ENCODE data around the gene PCMT1.
"Not testable (repeated sequence)": the region's sequence is repeated elsewhere in the genome, so short reads cannot be mapped to it uniquely, and the experiment has no call there.

PCMT1 gene

DNA sequence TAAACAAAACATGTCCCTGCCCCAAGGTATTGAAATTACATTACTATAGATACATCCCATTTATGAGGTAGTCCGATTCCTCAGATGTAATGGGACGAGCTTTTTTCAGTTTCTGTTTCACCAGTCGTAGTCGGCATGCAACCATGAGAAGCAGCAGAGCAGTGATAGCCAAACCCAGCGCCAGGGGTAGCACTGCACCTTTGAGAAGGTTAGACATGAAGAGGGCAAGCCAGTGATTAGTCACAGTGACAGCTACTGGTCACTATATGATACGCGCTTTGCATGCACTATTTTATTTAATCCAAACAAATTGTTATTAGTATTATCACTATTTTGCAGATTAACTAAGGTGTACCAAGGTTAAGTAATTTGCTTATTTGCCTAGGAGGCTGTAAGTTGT lies 71.0 kb downstream of the PCMT1 start:
- no peak for DNase-seq (ENCODE audit: low read depth)

GRCh38 chr6:149821492-149821891 lies 72.0 kb downstream of the PCMT1 start:
- DNase-seq (ENCODE audit: low read depth), result no peak

- no peak for DNase-seq (ENCODE audit: low read depth)
Measured at GRCh38 chr6:149823013-149823412, 73.5 kb downstream of the PCMT1 start.

- no peak for DNase-seq (ENCODE audit: low read depth)
Measured at GRCh38 chr6:149825292-149825691, 75.8 kb downstream of the PCMT1 start.

- no peak for DNase-seq (ENCODE audit: low read depth)
Measured at GRCh38 chr6:149830731-149831307, 81.3 kb downstream of the PCMT1 start.

DNA sequence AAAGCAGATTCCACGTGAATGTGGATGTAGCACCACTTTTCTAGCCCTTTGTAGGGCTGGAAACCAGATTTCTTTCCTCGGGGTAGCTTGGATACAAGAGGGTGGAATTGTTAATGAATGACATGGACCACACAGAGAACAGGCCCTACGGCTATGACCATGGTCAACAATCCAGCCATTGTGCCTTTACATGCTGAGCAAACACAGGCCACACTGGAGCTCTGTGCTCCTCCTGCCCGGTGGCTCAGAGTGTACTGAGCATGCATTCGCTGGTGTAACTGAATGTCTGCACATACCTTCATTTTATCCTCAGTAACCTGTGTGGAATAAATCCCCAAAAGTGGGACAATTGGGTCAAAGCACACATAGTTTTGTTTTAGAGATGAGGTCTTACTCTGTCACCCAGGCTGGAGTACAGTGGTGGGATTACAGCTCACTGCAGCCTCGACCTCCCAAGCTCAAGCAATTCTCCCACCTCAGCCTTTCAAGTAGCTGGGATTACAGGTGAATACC lies 81.8 kb downstream of the PCMT1 start:
- DNase-seq (ENCODE audit: low read depth), result no peak

- DNase-seq (ENCODE audit: low read depth), result no peak
Measured at GRCh38 chr6:149833651-149834050, 84.1 kb downstream of the PCMT1 start.

DNA sequence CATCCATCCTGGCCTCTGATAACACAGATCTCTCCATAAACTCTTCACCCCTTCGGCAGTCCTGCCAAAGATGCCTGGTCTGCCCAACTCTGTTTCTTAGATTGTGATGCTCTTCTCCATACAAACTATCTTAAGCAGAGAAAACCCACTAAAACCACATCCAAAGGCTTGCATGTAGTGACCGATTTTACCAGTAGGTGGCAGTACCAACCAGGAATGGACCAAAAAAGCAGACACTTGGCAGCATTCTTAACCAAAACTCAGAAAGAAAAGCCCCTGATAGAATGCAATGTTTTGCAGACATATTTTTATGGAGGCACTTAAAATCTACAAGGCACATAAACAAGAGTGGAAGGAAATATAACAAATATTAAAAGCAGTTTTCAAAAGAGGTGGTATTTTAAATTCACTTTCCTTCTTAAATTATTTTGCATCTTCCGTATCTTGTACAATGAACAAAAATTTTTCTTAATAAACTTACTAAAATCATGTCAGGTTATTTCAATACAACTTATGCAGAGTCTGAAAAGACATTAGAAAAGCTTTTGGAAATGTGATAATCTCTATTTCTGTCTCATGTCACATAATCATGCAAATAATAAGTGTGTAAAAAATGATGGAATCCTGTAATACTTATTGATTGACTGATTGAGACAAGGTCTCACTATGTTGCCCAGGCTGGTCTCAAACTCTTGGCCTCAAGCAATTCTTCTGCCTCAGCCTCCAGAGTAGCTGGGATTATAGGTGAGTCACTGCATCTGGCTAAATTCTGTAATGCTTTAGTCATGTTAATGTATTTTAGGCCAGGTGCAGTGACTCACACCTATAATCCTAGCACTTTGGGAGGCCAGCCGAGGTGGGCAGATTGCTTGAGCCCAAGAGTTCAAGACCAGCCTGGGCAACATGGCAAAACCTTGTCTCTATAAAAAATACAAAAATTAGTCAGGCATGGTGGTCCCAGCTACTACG lies 85.3 kb downstream of the PCMT1 start:
- DNase-seq (ENCODE audit: low read depth), result peak; percentile 44

- peak; percentile 22 for DNase-seq (ENCODE audit: low read depth)
Measured at GRCh38 chr6:149840345-149841075, 91.0 kb downstream of the PCMT1 start.

- no peak for DNase-seq (ENCODE audit: low read depth)
Measured at GRCh38 chr6:149842331-149842730, 92.8 kb downstream of the PCMT1 start.

- DNase-seq (ENCODE audit: low read depth), result no peak
Measured at GRCh38 chr6:149843051-149843633, 93.6 kb downstream of the PCMT1 start.

- not testable (repeated sequence) for DNase-seq (ENCODE audit: low read depth)
Measured at GRCh38 chr6:149844036-149844435, 94.5 kb downstream of the PCMT1 start.

DNA sequence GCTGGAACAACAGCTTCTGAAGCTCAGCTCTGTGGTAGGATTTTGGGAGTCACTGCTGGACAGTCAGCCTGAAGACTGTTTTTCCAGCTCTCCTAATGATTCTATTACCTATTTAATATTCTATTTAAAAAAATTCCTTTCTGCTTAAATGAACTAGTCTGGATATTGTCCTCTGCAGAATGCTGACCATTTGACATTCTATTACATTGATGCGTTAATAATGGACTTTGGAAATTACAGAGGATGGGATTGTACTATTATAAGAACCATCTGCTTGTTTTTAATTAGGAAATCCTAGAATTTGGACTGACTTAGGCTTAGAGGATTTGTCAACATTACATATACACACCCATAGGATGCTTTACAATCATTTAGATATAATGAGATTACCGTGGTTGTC lies 94.9 kb downstream of the PCMT1 start:
- no peak for DNase-seq (ENCODE audit: low read depth)

- no peak for DNase-seq (ENCODE audit: low read depth)
Measured at GRCh38 chr6:149845549-149845948, 96.0 kb downstream of the PCMT1 start.

DNA sequence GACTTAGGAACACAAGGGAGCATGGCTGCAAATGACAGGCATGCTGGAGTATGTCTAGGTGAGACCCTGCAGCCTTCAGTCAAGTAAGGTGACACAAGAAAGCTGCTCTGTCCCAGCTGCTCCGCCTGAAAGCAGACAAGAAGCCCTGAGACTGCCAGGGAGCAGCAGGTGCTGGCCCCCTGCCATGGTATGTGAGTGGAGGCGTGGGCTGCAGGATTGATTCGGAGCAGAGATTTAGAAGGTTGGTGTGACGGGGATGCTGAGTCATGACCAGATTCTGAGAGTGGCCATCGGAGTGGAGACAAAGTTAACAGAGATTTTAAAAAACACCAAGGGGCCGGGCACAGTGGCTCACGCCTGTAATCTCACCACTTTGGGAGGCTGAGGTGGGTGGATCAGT lies 96.8 kb downstream of the PCMT1 start:
- DNase-seq (ENCODE audit: low read depth), result no peak

- no peak for DNase-seq (ENCODE audit: low read depth)
Measured at GRCh38 chr6:149847939-149848267, 98.4 kb downstream of the PCMT1 start.

DNA sequence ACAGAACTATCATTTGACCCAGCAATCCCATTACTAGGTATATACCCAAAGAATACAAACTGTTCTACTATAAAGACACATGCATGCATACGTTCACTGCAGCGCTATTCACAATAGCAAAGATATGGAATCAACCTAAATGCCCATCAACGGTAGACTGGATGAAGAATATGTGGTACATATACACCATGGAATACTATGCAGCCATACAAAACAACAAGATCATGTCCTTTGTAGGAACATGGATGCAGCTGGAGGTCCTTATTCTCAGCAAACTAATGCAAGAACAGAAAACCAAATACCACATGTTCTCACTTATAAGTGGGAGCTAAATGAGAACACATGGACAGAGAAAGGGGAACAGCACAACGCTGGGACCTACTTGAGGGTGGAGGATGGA lies 98.8 kb downstream of the PCMT1 start:
- DNase-seq (ENCODE audit: low read depth), result not testable (repeated sequence)

- no peak for DNase-seq (ENCODE audit: low read depth)
Measured at GRCh38 chr6:149851461-149852110, 102.0 kb downstream of the PCMT1 start.

GRCh38 chr6:149852180-149852579 lies 102.6 kb downstream of the PCMT1 start:
- no peak for DNase-seq (ENCODE audit: low read depth)

DNA sequence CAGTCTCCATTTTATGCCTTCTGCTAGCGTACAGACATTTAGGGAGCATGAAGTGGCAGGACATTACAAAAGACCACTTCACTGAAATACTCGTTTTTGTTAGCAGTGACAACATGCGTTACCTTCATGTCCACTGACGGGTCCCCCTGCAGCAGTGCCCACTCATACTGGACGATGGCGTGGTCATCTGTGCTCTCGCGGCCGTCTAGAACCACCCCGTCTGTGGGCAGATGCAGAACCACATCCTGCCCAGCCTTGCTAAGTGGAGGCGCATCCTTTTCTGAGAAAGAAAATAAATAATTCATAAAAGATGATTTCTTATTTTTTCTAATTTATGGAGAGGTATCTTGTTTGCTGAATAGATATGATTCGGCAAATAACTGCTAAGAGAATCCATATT lies 103.3 kb downstream of the PCMT1 start:
- no peak for DNase-seq (ENCODE audit: low read depth)

GRCh38 chr6:149854017-149854416 lies 104.5 kb downstream of the PCMT1 start:
- DNase-seq (ENCODE audit: low read depth), result not testable (repeated sequence)

DNA sequence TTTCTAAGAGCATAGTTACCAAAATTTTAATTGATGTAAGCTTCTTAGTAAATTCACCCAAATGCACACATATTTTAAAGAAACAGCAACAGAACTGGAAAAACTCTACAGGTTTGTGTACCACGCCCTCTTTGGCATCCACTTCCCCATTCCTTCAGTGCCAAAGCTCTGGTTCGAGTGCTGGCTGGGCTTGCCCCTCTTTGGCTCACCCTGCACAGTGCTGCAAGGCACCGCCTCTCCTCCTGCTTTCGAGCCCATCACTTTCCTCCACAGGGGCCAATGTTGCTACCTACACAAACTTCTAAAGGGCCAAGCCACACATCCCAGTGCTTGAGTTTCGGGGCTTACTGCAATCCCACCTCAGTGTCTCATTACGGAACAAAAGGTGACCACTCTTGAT lies 105.0 kb downstream of the PCMT1 start:
- DNase-seq (ENCODE audit: low read depth), result no peak
